ENCODE measurements around the gene PET100. TPM values are rescaled to one million over a fixed set of nuclear protein-coding genes. Genes with fewer than 3 reads are reported as not detected.
A peak's percentile ranks its signal among the peaks of the same experiment; 100 is the strongest.

The PET100 gene
- total RNA-seq, 2 donors from 2014 or later = 149 to 182 TPM

- 76 to 88% methylated on average over 3 to 4 of the region's 4 CpGs for WGBS, 2 experiments (ENCODE audit: insufficient coverage in 1 of 2, insufficient read length in 1 of 2)
- H3K4me1 ChIP-seq (ENCODE audit: control insufficient read depth, insufficient read depth, low read length) = no peaks in the 10 kb centered on the region
- no peaks in the 10 kb centered on the region for H3K36me3 ChIP-seq (ENCODE audit: control insufficient read depth, insufficient read depth, low read length)
- peaks cover 55% of the 10 kb centered on the region for H3K27me3 Mint-ChIP-seq (ENCODE audit: insufficient read depth)
- H3K27me3 ChIP-seq (ENCODE audit: control insufficient read depth, insufficient read depth, low read length, poor library complexity, severe bottlenecking) = peaks cover 34% of the 10 kb centered on the region
- no peak overlapping the region for H3K4me3 Mint-ChIP-seq
- H3K9me3 ChIP-seq (ENCODE audit: control insufficient read depth, low read length) = no peaks in the 10 kb centered on the region
- H3K9ac ChIP-seq (ENCODE audit: extremely low read depth, low read length, poor library complexity, severe bottlenecking) = no peak overlapping the region
- TF ChIP-seq CTCF (conservative IDR thresholded peaks at IDR 0.05) = no peak
- no peak for DNase-seq
- no peaks in the 10 kb centered on the region for H3K36me3 Mint-ChIP-seq (ENCODE audit: low read depth)
- H3K27ac Mint-ChIP-seq = no peak overlapping the region
- no peak overlapping the region for H3K27ac ChIP-seq (ENCODE audit: low read depth, low read length)
- H3K4me3 ChIP-seq (ENCODE audit: low read length) = no peak overlapping the region
- no peaks in the 10 kb centered on the region for H3K4me1 Mint-ChIP-seq
- H3K9me3 Mint-ChIP-seq = no peaks in the 10 kb centered on the region
Measured at GRCh38 chr19:7665076-7665475, 35.5 kb downstream of the PET100 start.

GRCh38 chr19:7668842-7669241, 39.2 kb downstream of the PET100 start, which contains the start of gene RETN:
Gene RETN, plus strand, starts transcription at chr19:7669049. Its CDS starts 278 bp downstream, at chr19:7669327.
- DNase-seq = no peak
- Histone ChIP-seq H3K9me3 (ENCODE audit: control insufficient read depth, low read length) (no peaks in the 10 kb centered on the region), H3K4me3 (ENCODE audit: low read length) (no peak within 1 kb of the TSS), H3K4me1 (ENCODE audit: control insufficient read depth, insufficient read depth, low read length) (no peaks in the 10 kb centered on the region), H3K36me3 (ENCODE audit: control insufficient read depth, insufficient read depth, low read length) (no peaks in the 10 kb centered on the region), H3K27ac (ENCODE audit: low read depth, low read length) (no peak within 1 kb of the TSS), H3K9ac (ENCODE audit: extremely low read depth, low read length, poor library complexity, severe bottlenecking) (no peak within 1 kb of the TSS), H3K27me3 (ENCODE audit: control insufficient read depth, insufficient read depth, low read length, poor library complexity, severe bottlenecking) (peaks cover 56% of the 10 kb centered on the region)
- Mint-ChIP-seq H3K4me1 (no peaks in the 10 kb centered on the region), H3K36me3 (ENCODE audit: low read depth) (no peaks in the 10 kb centered on the region), H3K4me3 (peak within 1 kb of the TSS; percentile 54), H3K27me3 (ENCODE audit: insufficient read depth) (peaks cover 77% of the 10 kb centered on the region), H3K27ac (no peak within 1 kb of the TSS), H3K9me3 (peaks cover 4% of the 10 kb centered on the region)
- 83 to 91% methylated on average over 6 to 9 of the region's 9 CpGs for WGBS, 2 experiments (ENCODE audit: insufficient coverage in 1 of 2, insufficient read length in 1 of 2)
- no peak for TF ChIP-seq CTCF (conservative IDR thresholded peaks at IDR 0.05)

GRCh38 chr19:7669641-7670040, 40.0 kb downstream of the PET100 start:
- Histone ChIP-seq H3K36me3 (ENCODE audit: control insufficient read depth, insufficient read depth, low read length) (no peaks in the 10 kb centered on the region), H3K9ac (ENCODE audit: extremely low read depth, low read length, poor library complexity, severe bottlenecking) (no peak overlapping the region), H3K9me3 (ENCODE audit: control insufficient read depth, low read length) (no peaks in the 10 kb centered on the region), H3K27ac (ENCODE audit: low read depth, low read length) (no peak overlapping the region), H3K4me3 (ENCODE audit: low read length) (no peak overlapping the region), H3K27me3 (ENCODE audit: control insufficient read depth, insufficient read depth, low read length, poor library complexity, severe bottlenecking) (peaks cover 56% of the 10 kb centered on the region), H3K4me1 (ENCODE audit: control insufficient read depth, insufficient read depth, low read length) (no peaks in the 10 kb centered on the region)
- H3K27me3 Mint-ChIP-seq (ENCODE audit: insufficient read depth) = peaks cover 85% of the 10 kb centered on the region
- no peaks in the 10 kb centered on the region for H3K36me3 Mint-ChIP-seq (ENCODE audit: low read depth)
- DNase-seq = no peak
- no peaks in the 10 kb centered on the region for H3K4me1 Mint-ChIP-seq
- TF ChIP-seq CTCF (conservative IDR thresholded peaks at IDR 0.05) = no peak
- no peak overlapping the region for H3K27ac Mint-ChIP-seq
- peak overlapping the region; percentile 54 for H3K4me3 Mint-ChIP-seq
- H3K9me3 Mint-ChIP-seq = peaks cover 7% of the 10 kb centered on the region
- 46 to 62% methylated on average over 3 to 9 of the region's 9 CpGs for WGBS, 2 experiments (ENCODE audit: insufficient coverage in 1 of 2, insufficient read length in 1 of 2)

All from endodermal cell (in vitro differentiated cells).